Measurements from ENCODE around the gene TRMT5. TPM values are rescaled to one million over a fixed set of nuclear protein-coding genes. Genes with fewer than 3 reads are reported as not detected.

The TRMT5 gene
- total and polyA plus RNA-seq, 2 of the 8 experiments (the other 6 are each of a cell fraction or from before 2014, with no cell fraction given): 4.3 to 24.2 TPM

DNA sequence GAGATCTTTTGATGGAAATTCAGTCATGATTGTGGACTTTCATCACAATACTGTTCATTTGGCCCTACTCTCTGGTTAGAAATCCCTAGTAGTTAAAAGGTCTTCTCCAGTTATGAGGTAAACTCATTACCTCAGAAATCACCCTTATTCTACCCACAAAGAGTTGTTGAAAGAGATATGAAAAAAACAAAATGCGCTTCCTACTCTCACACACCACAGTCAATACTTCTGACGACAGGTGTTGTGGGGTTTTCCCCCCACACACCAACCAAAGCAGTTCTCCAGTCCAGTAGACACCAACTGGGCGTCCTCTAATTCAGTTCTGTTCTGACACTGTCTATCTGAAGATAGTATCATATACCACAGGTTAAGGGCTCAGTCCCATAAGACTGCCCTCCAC is 54.9 kb downstream of the TRMT5 start (continued):
- TF ChIP-seq, protein P1, sequence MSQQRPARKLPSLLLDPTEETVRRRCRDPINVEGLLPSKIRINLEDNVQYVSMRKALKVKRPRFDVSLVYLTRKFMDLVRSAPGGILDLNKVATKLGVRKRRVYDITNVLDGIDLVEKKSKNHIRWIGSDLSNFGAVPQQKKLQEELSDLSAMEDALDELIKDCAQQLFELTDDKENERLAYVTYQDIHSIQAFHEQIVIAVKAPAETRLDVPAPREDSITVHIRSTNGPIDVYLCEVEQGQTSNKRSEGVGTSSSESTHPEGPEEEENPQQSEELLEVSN (IDR thresholded peaks at IDR 0.05): no peak
- no peak for TF ChIP-seq CHD2 (IDR thresholded peaks at IDR 0.05; ENCODE audit: low read length)
- TF ChIP-seq TAF1 (IDR thresholded peaks at IDR 0.05; ENCODE audit: low read depth, low read length): no peak
- TF ChIP-seq CHD1 (IDR thresholded peaks at IDR 0.05; ENCODE audit: low read depth, low read length): no peak
- no peak for TF ChIP-seq GABPA (IDR thresholded peaks at IDR 0.05; ENCODE audit: borderline replicate concordance, insufficient read depth, low read length)
- no peak for TF ChIP-seq HDAC6 (IDR thresholded peaks at IDR 0.05; ENCODE audit: low read depth, low read length)
